HG03064 (cell line): ENCODE measurements around the gene PCDHB3.
"Not testable (repeated sequence)": the region's sequence is repeated elsewhere in the genome, so short reads cannot be mapped to it uniquely, and the experiment has no call there.

ENCODE experiments used
- ATAC-seq: cut with Tn5 transposase; IDR thresholded peaks from one replicate; pipeline ENCODE4 v1.9.1; 2021; ENCODE audit warnings: low read depth; ENCODE audit not compliant: unreplicated experiment

PCDHB3 gene

DNA sequence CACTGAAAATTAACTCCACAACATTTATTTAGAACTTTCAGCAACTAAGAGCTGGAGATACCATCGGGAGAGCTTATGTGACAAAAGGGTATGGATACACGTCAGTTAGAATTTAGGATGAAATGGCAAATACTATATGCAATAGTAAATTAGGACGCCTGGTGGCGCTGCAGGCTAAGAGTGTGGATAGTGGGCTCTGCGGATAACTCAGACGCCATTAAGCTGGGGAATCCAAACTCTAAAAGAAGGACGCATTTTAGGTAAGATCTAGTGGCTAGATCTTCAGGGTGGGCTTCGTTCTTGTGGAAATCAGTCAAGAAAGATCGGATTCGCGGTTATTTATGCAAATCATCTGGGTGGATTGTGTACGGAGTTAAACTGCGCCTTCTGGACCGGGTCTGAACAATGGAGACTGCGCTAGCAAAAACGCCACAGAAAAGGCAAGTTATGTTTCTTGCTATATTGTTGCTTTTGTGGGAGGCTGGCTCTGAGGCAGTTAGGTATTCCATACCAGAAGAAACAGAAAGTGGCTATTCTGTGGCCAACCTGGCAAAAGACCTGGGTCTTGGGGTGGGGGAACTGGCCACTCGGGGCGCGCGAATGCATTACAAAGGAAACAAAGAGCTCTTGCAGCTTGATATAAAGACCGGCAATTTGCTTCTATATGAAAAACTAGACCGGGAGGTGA lies 34.9 kb downstream of the PCDHB3 start, which contains the start of gene PCDHB5:
Gene PCDHB5, plus strand, starts transcription at position 177 of the 688 bp plus-strand sequence. Its CDS starts 229 bp downstream, at position 406.
- no peak for ATAC-seq

DNA sequence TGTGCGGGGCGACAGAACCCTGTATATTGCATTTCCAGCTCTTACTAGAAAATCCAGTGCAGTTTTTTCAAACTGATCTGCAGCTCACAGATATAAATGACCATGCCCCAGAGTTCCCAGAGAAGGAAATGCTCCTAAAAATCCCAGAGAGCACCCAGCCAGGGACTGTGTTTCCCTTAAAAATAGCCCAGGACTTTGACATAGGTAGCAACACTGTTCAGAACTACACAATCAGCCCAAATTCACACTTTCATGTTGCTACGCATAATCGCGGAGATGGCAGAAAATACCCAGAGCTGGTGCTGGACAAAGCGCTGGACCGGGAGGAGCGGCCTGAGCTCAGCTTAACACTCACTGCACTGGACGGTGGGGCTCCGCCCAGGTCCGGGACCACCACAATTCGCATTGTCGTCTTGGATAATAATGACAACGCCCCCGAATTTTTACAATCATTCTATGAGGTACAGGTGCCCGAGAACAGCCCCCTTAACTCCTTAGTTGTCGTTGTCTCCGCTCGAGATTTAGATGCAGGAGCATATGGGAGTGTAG lies 35.5 kb downstream of the PCDHB3 start:
- ATAC-seq, result no peak

DNA sequence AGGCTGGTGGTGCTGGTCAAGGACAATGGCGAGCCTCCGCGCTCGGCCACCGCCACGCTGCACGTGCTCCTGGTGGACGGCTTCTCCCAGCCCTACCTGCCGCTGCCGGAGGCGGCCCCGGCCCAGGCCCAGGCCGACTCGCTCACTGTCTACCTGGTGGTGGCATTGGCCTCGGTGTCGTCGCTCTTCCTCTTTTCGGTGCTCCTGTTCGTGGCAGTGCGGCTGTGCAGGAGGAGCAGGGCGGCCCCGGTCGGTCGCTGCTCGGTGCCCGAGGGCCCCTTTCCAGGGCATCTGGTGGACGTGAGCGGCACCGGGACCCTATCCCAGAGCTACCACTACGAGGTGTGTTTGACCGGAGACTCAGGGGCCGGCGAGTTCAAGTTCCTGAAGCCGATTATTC lies 37.1 kb downstream of the PCDHB3 start:
- not testable (repeated sequence) for ATAC-seq

GRCh38 chr5:141149812-141150211 lies 49.5 kb downstream of the PCDHB3 start, which contains the start of gene PCDHB6:
TSS of gene PCDHB6 (plus strand) at chr5:141150057. CDS start at chr5:141150258, 201 bp downstream.
- ATAC-seq, result no peak

DNA sequence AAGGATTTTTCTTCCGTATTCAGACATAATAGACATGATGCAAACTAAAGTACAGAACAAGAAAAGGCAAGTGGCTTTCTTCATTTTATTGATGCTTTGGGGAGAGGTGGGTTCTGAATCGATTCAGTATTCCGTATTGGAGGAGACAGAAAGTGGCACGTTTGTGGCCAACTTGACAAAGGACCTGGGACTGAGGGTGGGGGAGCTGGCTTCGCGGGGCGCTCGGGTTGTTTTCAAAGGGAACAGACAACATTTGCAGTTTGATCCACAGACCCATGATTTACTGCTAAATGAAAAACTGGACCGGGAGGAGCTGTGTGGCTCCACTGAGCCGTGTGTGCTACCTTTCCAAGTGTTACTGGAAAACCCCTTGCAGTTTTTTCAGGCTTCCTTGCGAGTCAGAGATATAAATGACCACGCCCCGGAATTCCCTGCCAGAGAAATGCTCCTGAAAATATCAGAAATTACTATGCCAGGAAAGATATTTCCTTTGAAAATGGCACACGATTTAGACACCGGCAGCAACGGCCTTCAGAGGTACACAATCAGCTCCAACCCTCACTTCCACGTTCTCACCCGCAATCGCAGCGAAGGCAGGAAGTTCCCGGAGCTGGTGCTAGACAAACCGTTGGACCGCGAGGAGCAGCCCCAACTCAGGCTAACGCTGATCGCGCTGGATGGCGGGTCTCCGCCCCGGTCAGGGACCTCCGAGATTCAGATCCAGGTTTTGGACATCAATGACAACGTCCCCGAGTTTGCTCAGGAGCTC lies 50.1 kb downstream of the PCDHB3 start:
- no peak for ATAC-seq

DNA sequence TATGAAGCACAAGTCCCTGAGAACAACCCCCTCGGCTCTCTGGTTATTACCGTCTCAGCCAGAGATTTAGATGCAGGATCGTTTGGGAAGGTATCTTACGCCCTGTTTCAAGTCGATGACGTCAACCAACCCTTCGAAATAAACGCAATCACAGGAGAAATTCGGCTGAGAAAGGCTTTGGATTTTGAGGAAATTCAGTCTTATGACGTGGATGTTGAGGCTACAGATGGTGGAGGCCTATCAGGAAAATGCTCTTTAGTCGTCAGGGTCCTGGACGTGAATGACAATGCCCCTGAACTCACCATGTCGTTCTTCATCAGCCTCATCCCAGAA lies 50.7 kb downstream of the PCDHB3 start:
- no peak for ATAC-seq

GRCh38 chr5:141151632-141152031 lies 51.4 kb downstream of the PCDHB3 start:
- not testable (repeated sequence) for ATAC-seq

DNA sequence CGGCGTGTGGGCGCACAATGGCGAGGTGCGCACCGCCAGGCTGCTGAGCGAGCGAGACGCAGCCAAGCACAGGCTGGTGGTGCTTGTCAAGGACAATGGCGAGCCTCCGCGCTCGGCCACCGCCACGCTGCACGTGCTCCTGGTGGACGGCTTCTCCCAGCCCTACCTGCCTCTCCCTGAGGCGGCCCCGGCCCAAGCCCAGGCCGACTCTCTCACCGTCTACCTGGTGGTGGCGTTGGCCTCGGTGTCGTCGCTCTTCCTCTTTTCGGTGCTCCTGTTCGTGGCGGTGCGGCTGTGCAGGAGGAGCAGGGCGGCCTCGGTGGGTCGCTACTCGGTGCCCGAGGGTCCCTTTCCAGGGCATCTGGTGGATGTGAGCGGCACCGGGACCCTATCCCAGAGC lies 51.8 kb downstream of the PCDHB3 start:
- not testable (repeated sequence) for ATAC-seq
